ENCODE data around the gene PATZ1. TPM values are rescaled to one million over a fixed set of nuclear protein-coding genes. Genes with fewer than 3 reads are reported as not detected.

PATZ1 gene
- total and polyA plus RNA-seq, 2 of the 8 experiments (the other 6 are each of a cell fraction or from before 2014, with no cell fraction given) = 62.1 to 70.9 TPM

DNA sequence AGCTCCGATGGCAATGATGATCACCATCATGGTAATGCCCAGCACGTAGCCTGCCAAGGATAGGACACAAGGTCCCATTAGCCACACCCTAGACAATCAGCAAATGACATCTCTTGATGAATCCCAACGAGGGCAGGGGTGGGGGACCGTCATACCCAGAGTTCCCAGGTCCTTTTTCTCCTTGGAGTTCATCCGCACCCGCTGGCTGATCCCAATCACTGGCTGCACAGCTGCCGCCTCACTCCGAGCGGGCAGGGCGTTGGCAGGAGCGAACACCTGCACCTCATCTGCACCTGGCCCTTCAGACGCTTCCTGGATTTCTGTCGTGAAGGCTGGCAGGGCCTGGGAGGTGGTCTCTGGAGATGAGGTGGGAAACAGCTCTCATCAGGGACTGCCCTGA, 56.8 kb downstream of the PATZ1 start:
- Histone ChIP-seq H4K8ac (ENCODE audit: extremely low read depth, insufficient read depth, low read length) (0 out of 2 replicates have a peak overlapping the region, but pooled peaks have one; percentile 7), H3K27ac (ENCODE audit: low read depth, low read length) (no peak overlapping the region), H3K23me2 (ENCODE audit: low read depth, low read length) (peaks cover 8% of the 10 kb centered on the region), H3K9ac (replicated peaks in 1 of 4; ENCODE audit: extremely low read depth in 1 of 4, low read depth in 3 of 4, low read length in 3 of 4) (no peak overlapping the region; a peak in 1 of 7 replicates), H3K9me3 (ENCODE audit: insufficient read depth in 2 of 2, low read depth in 1 of 2, low read length in 1 of 2) (no peaks in the 10 kb centered on the region), H4K91ac (replicated peaks; ENCODE audit: insufficient read length, low read length) (no peak overlapping the region), H3K36me3 (ENCODE audit: control insufficient read depth in 2 of 4, insufficient read depth in 4 of 4, low read length in 3 of 4) (no peaks in the 10 kb centered on the region), H3K27me3 (replicated peaks in 1 of 4; ENCODE audit: control insufficient read depth in 3 of 4, extremely low read depth in 1 of 4, insufficient read depth in 3 of 4, low read length in 3 of 4) (peaks cover 6 to 30% (median 20%) of the 10 kb centered on the region in 4 experiments; a peak in 6 of 7 replicates), H3K79me2 (ENCODE audit: control insufficient read depth in 1 of 2, insufficient read depth in 2 of 2, low read length in 2 of 2) (no peaks in the 10 kb centered on the region), H3K18ac (ENCODE audit: extremely low read depth, low read length) (no peak overlapping the region), H2BK12ac (ENCODE audit: low read depth, low read length) (peak overlapping the region; percentile 71; the same call in 1 of the 2 replicates), H3K4ac (replicated peaks; ENCODE audit: insufficient read length, low read depth, low read length) (no peak overlapping the region), H3K23ac (ENCODE audit: insufficient read length) (no peak overlapping the region), H3K4me2 (ENCODE audit: insufficient read depth in 1 of 2, low read depth in 2 of 2, low read length in 2 of 2) (no peak overlapping the region), H2BK120ac (replicated peaks; ENCODE audit: low read depth, low read length) (no peak overlapping the region), H2BK15ac (ENCODE audit: low read length) (no peak overlapping the region), H3K4me1 (replicated peaks in 1 of 4; ENCODE audit: control insufficient read depth in 3 of 4, insufficient read depth in 4 of 4, low read length in 3 of 4) (peaks cover 0 to 16% (median 5%) of the 10 kb centered on the region in 4 experiments; a peak in 5 of 7 replicates), H3K14ac (ENCODE audit: insufficient read length) (no peak overlapping the region), H3K79me1 (ENCODE audit: low read depth, low read length) (no peaks in the 10 kb centered on the region), H2BK5ac (ENCODE audit: low read depth, low read length) (no peak overlapping the region), H3K56ac (replicated peaks; ENCODE audit: insufficient read length, low read depth, low read length) (no peak overlapping the region), H4K5ac (ENCODE audit: insufficient read length, low read depth, low read length) (no peak overlapping the region), H3K4me3 (ENCODE audit: extremely low read depth in 1 of 4, insufficient read depth in 2 of 4, low read depth in 3 of 4, low read length in 4 of 4) (no peak overlapping the region), H2AFZ (ENCODE audit: low read length) (no peak overlapping the region), H4K20me1 (replicated peaks in 1 of 2; ENCODE audit: control insufficient read depth in 1 of 2, insufficient read depth in 2 of 2, low read length in 2 of 2) (no peaks in the 10 kb centered on the region), H2BK20ac (ENCODE audit: low read length) (no peak overlapping the region), H2AK5ac (ENCODE audit: low read depth, low read length) (0 out of 2 replicates have a peak overlapping the region, but pooled peaks have one; percentile 58)
- 89% methylated on average over 13 of the region's 13 CpGs; no CpG with 5 or more reads in 1 of the 2 experiments for WGBS, 2 experiments (ENCODE audit: extremely low coverage in 1 of 2, insufficient coverage in 1 of 2, insufficient read length in 1 of 2, insufficient replicate concordance in 2 of 2, low coverage in 1 of 2, low lambda C conversion rate in 2 of 2, missing lambda C conversion rate in 1 of 2)
- ChIA-PET CTCF (ENCODE audit: partially characterized antibody) (interaction anchor here (1.0 to 2.3 kb wide), 4 partner anchors 9 to 33 kb away, joined by 3 to 9 read pairs (median 6); no protein-coding TSS in a partner anchor), POLR2A (ENCODE audit: partially characterized antibody) (interaction anchor here (0.8 to 1.5 kb wide), 4 partner anchors 14 to 57 kb away, joined by 3 to 5 read pairs (median 3); partner anchors contain the start of gene PATZ1)
- TF ChIP-seq, protein P1, sequence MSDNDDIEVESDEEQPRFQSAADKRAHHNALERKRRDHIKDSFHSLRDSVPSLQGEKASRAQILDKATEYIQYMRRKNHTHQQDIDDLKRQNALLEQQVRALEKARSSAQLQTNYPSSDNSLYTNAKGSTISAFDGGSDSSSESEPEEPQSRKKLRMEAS (IDR thresholded peaks at IDR 0.05) = no peak
- TF ChIP-seq SP1 (IDR thresholded peaks at IDR 0.05; ENCODE audit: low read depth, low read length) = no peak
- no peak for TF ChIP-seq RFX5 (IDR thresholded peaks at IDR 0.05; ENCODE audit: borderline replicate concordance, low read depth, low read length)
- TF ChIP-seq RNF2 (IDR thresholded peaks at IDR 0.05; ENCODE audit: borderline replicate concordance, low read depth, low read length, missing control alignments, poor library complexity, severe bottlenecking) = no peak
- TF ChIP-seq EGR1 (IDR thresholded peaks at IDR 0.05; ENCODE audit: borderline replicate concordance, low read depth, low read length) = no peak
- DNase-seq (ENCODE audit: low read depth in 1 of 2, low spot score in 2 of 2) = no peak
- no peak for FAIRE-seq
